ENCODE data around the gene SPRYD7. TPM values are rescaled to one million over a fixed set of nuclear protein-coding genes. Genes with fewer than 3 reads are reported as not detected.

The SPRYD7 gene
- total and polyA plus RNA-seq, 2 of the 8 experiments (the other 6 are each of a cell fraction or from before 2014, with no cell fraction given): 1.1 to 3.1 TPM

- H3K4ac ChIP-seq (replicated peaks; ENCODE audit: insufficient read length, low read depth, low read length): no peak overlapping the region
- no peak overlapping the region for H3K14ac ChIP-seq (ENCODE audit: insufficient read length)
- H4K5ac ChIP-seq (ENCODE audit: insufficient read length, low read depth, low read length): no peak overlapping the region
- H3K27ac ChIP-seq (ENCODE audit: low read depth, low read length): no peak overlapping the region
- peaks cover 11% of the 10 kb centered on the region; the same call in 1 of the 2 replicates for H3K23me2 ChIP-seq (ENCODE audit: low read depth, low read length)
- H2BK15ac ChIP-seq (ENCODE audit: low read length): no peak overlapping the region
- H3K9ac ChIP-seq (replicated peaks in 1 of 4; ENCODE audit: extremely low read depth in 1 of 4, low read depth in 3 of 4, low read length in 3 of 4): no peak overlapping the region
- H2BK5ac ChIP-seq (ENCODE audit: low read depth, low read length): no peak overlapping the region
- H3K56ac ChIP-seq (replicated peaks; ENCODE audit: insufficient read length, low read depth, low read length): no peak overlapping the region
- H2BK12ac ChIP-seq (ENCODE audit: low read depth, low read length): no peak overlapping the region
- POLR2A ChIA-PET (ENCODE audit: partially characterized antibody): no interaction called here
- H2BK120ac ChIP-seq (replicated peaks; ENCODE audit: low read depth, low read length): no peak overlapping the region
- no peak overlapping the region for H4K91ac ChIP-seq (replicated peaks; ENCODE audit: insufficient read length, low read length)
- CTCF ChIA-PET (ENCODE audit: partially characterized antibody): interaction anchor here (0.7 to 1.5 kb wide), 4 partner anchors 9 to 38 kb away, joined by 3 to 4 read pairs (median 3); no protein-coding TSS in a partner anchor
- no peaks in the 10 kb centered on the region for H4K20me1 ChIP-seq (replicated peaks in 1 of 2; ENCODE audit: control insufficient read depth in 1 of 2, insufficient read depth in 2 of 2, low read length in 2 of 2)
- no peak overlapping the region for H3K4me2 ChIP-seq (ENCODE audit: insufficient read depth in 1 of 2, low read depth in 2 of 2, low read length in 2 of 2)
- no peak overlapping the region for H3K18ac ChIP-seq (ENCODE audit: extremely low read depth, low read length)
- H3K9me3 ChIP-seq (ENCODE audit: insufficient read depth in 2 of 2, low read depth in 1 of 2, low read length in 1 of 2): no peaks in the 10 kb centered on the region
- no peak overlapping the region for H2AK5ac ChIP-seq (ENCODE audit: low read depth, low read length)
- FAIRE-seq: no peak
- no peaks in the 10 kb centered on the region for H3K79me1 ChIP-seq (ENCODE audit: low read depth, low read length)
- H3K36me3 ChIP-seq (ENCODE audit: control insufficient read depth in 2 of 4, insufficient read depth in 4 of 4, low read length in 3 of 4): no peaks in the 10 kb centered on the region
- H3K27me3 ChIP-seq (replicated peaks in 1 of 4; ENCODE audit: control insufficient read depth in 3 of 4, extremely low read depth in 1 of 4, insufficient read depth in 3 of 4, low read length in 3 of 4): no peaks in the 10 kb centered on the region; a peak in 1 of 7 replicates
- WGBS, 2 experiments (ENCODE audit: extremely low coverage in 1 of 2, insufficient coverage in 1 of 2, insufficient read length in 1 of 2, insufficient replicate concordance in 2 of 2, low coverage in 1 of 2, low lambda C conversion rate in 2 of 2, missing lambda C conversion rate in 1 of 2): 90% methylated on average over 5 of the region's 5 CpGs; no CpG with 5 or more reads in 1 of the 2 experiments
- H3K4me3 ChIP-seq (ENCODE audit: extremely low read depth in 1 of 4, insufficient read depth in 2 of 4, low read depth in 3 of 4, low read length in 4 of 4): no peak overlapping the region
- no peak for DNase-seq (ENCODE audit: low read depth in 1 of 2, low spot score in 2 of 2)
- no peak overlapping the region for H4K8ac ChIP-seq (ENCODE audit: extremely low read depth, insufficient read depth, low read length)
- no peaks in the 10 kb centered on the region for H3K79me2 ChIP-seq (ENCODE audit: control insufficient read depth in 1 of 2, insufficient read depth in 2 of 2, low read length in 2 of 2)
- H2AFZ ChIP-seq (ENCODE audit: low read length): no peak overlapping the region
- H2BK20ac ChIP-seq (ENCODE audit: low read length): no peak overlapping the region
- H3K23ac ChIP-seq (ENCODE audit: insufficient read length): no peak overlapping the region
- no peaks in the 10 kb centered on the region for H3K4me1 ChIP-seq (replicated peaks in 1 of 4; ENCODE audit: control insufficient read depth in 3 of 4, insufficient read depth in 4 of 4, low read length in 3 of 4)
- TF ChIP-seq ASH2L (IDR thresholded peaks at IDR 0.05; ENCODE audit: low read length) (no peak), SIRT6 (IDR thresholded peaks at IDR 0.05; ENCODE audit: low read length) (no peak)
These were observed 2.8 kb upstream of the SPRYD7 start for GRCh38 chr13:49938921-49939320.

Data from H1 (cell line).